Measurements from ENCODE around the gene MUC7.

DNA sequence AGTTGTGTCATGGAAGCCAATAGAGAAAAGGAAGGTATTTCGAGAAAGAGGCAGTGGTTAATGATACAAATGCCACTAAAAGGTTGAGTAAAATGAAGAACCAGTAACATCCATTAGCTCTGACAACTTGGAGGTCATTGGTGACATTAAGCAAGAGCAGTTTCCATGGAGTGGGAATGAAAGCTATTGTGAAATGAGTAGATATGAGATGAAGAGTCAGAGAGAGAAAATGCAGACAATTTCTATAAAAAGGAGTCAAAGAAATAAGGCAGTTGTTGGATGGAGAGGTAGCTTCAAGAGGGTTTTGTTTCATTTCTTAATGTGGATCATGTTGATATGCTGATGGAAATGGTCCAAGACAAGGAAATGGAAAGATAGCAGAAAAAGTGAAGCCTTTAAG lies 36.8 kb downstream of the MUC7 start:
- TF ChIP-seq SUZ12 (IDR thresholded peaks at IDR 0.05) (no peak), ARNT (IDR thresholded peaks at IDR 0.05) (no peak), TARDBP (IDR thresholded peaks at IDR 0.05) (no peak)
